HG03175 (cell line): Measurements from ENCODE around the gene SYNRG.
"Not testable (repeated sequence)": the region's sequence is repeated elsewhere in the genome, so short reads cannot be mapped to it uniquely, and the experiment has no call there.

ENCODE experiments used
- ATAC-seq: cut with Tn5 transposase; IDR thresholded peaks from one replicate; pipeline ENCODE4 v1.9.1; 2021; ENCODE audit warnings: mild to moderate bottlenecking, moderate library complexity; ENCODE audit not compliant: unreplicated experiment

The SYNRG gene

GRCh38 chr17:37541880-37542660, 67.1 kb downstream of the SYNRG start:
- no peak for ATAC-seq

GRCh38 chr17:37538981-37539659, 70.1 kb downstream of the SYNRG start:
- no peak for ATAC-seq

GRCh38 chr17:37535906-37536305, 73.3 kb downstream of the SYNRG start:
- no peak for ATAC-seq

GRCh38 chr17:37532756-37533155, 76.5 kb downstream of the SYNRG start:
- ATAC-seq = no peak

GRCh38 chr17:37530420-37530819, 78.8 kb downstream of the SYNRG start:
- no peak for ATAC-seq

GRCh38 chr17:37527249-37527851, 81.9 kb downstream of the SYNRG start:
- no peak for ATAC-seq

- no peak for ATAC-seq
Measured at GRCh38 chr17:37523715-37524219, 85.5 kb downstream of the SYNRG start.

- ATAC-seq = no peak
Measured at GRCh38 chr17:37521821-37522220, 87.4 kb downstream of the SYNRG start.

- no peak for ATAC-seq
Measured at GRCh38 chr17:37520174-37520573, 89.0 kb downstream of the SYNRG start.

- no peak for ATAC-seq
Measured at GRCh38 chr17:37519251-37519985, 89.8 kb downstream of the SYNRG start.

GRCh38 chr17:37518826-37519225, 90.4 kb downstream of the SYNRG start:
- ATAC-seq = no peak

- no peak for ATAC-seq
Measured at GRCh38 chr17:37517881-37518280, 91.3 kb downstream of the SYNRG start.

GRCh38 chr17:37516127-37516571, 93.1 kb downstream of the SYNRG start:
- no peak for ATAC-seq

GRCh38 chr17:37513711-37514110, 95.5 kb downstream of the SYNRG start:
- ATAC-seq = no peak

GRCh38 chr17:37512442-37513068, 96.7 kb downstream of the SYNRG start:
- no peak for ATAC-seq

- not testable (repeated sequence) for ATAC-seq
Measured at GRCh38 chr17:37511642-37512041, 97.6 kb downstream of the SYNRG start.

- no peak for ATAC-seq
Measured at GRCh38 chr17:37510056-37510455, 99.2 kb downstream of the SYNRG start.

GRCh38 chr17:37507111-37507510, 102.1 kb downstream of the SYNRG start:
- no peak for ATAC-seq

- ATAC-seq = no peak
Measured at GRCh38 chr17:37506678-37507077, 102.5 kb downstream of the SYNRG start.

- ATAC-seq = no peak
Measured at GRCh38 chr17:37505333-37505732, 103.9 kb downstream of the SYNRG start.

- no peak for ATAC-seq
Measured at GRCh38 chr17:37503148-37503547, 106.1 kb downstream of the SYNRG start.
